ENCODE results near the gene ZNF41.

The ZNF41 gene

DNA sequence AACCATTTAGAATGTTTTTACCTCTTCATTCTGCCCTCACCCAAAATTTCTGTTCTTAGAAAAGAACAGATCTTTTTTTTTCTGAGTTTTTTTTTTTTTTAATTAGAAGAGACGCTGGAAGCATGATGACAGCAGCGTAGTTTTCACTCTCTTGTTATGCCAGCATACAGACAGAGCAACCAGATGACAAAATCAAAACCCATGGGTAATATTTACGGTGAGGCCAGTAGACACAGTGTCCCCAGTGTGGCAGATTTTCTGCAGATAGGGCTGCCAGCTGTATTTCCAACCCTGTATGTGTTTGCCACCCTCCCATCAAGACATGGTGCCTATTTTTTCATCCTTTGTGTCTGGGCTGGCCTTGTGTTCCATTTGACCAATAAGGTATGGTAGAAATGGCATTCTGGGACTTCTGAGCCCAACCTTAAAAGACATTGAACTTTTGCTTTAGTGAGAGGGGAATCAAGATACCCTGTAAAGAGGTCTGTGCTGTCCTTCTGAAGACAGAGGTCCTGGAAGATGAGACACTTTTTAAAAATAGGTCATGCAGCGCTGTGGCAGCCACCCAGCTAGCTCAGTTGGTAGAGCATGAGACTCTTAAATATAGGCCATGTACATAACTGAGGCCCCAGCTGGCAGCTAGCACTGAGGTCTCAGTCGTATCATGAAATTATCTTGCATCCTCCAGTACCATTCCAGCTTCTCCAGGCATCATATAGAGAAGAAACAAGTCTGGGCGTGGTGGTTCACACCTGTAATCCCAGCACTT is 6.7 kb upstream of the ZNF41 start:
- H3K4me3 ChIP-seq (ENCODE audit: low read depth, low read length), result no peak overlapping the region
- TF ChIP-seq, protein P1, sequence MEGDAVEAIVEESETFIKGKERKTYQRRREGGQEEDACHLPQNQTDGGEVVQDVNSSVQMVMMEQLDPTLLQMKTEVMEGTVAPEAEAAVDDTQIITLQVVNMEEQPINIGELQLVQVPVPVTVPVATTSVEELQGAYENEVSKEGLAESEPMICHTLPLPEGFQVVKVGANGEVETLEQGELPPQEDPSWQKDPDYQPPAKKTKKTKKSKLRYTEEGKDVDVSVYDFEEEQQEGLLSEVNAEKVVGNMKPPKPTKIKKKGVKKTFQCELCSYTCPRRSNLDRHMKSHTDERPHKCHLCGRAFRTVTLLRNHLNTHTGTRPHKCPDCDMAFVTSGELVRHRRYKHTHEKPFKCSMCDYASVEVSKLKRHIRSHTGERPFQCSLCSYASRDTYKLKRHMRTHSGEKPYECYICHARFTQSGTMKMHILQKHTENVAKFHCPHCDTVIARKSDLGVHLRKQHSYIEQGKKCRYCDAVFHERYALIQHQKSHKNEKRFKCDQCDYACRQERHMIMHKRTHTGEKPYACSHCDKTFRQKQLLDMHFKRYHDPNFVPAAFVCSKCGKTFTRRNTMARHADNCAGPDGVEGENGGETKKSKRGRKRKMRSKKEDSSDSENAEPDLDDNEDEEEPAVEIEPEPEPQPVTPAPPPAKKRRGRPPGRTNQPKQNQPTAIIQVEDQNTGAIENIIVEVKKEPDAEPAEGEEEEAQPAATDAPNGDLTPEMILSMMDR (IDR thresholded peaks at IDR 0.05; ENCODE audit: low read depth, low read length), result no peak
- in situ Hi-C loops (cut with HindIII; ENCODE audit: low sequenced_read_pairs), result no loop called here
- DNase-seq (ENCODE audit: low read depth, low spot score), result no peak

DNA sequence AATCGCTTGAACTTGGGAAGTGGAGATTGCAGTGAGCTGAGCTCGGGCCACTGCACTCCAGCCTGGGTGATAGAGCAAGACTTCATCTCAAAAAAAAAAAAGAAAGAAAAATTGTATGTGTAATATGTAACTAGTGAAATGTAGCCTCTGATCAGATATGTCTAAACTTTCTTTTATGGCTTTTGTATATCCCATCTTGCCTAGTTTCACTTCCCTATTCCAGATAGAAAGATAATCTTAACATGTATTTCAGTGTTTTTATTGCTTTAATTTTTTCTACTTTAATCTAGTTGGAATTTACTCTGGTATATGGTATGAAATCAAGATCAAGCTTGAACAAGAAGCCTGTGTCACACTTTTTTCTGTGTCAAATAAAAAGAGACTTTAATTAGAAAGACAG is 1.9 kb upstream of the ZNF41 start:
- no peak for DNase-seq (ENCODE audit: low read depth, low spot score)
- no peak overlapping the region for H3K4me3 ChIP-seq (ENCODE audit: low read depth, low read length)
- in situ Hi-C loops (cut with HindIII; ENCODE audit: low sequenced_read_pairs), result no loop called here
- TF ChIP-seq, protein P1 (IDR thresholded peaks at IDR 0.05; ENCODE audit: low read depth, low read length), result no peak

DNA sequence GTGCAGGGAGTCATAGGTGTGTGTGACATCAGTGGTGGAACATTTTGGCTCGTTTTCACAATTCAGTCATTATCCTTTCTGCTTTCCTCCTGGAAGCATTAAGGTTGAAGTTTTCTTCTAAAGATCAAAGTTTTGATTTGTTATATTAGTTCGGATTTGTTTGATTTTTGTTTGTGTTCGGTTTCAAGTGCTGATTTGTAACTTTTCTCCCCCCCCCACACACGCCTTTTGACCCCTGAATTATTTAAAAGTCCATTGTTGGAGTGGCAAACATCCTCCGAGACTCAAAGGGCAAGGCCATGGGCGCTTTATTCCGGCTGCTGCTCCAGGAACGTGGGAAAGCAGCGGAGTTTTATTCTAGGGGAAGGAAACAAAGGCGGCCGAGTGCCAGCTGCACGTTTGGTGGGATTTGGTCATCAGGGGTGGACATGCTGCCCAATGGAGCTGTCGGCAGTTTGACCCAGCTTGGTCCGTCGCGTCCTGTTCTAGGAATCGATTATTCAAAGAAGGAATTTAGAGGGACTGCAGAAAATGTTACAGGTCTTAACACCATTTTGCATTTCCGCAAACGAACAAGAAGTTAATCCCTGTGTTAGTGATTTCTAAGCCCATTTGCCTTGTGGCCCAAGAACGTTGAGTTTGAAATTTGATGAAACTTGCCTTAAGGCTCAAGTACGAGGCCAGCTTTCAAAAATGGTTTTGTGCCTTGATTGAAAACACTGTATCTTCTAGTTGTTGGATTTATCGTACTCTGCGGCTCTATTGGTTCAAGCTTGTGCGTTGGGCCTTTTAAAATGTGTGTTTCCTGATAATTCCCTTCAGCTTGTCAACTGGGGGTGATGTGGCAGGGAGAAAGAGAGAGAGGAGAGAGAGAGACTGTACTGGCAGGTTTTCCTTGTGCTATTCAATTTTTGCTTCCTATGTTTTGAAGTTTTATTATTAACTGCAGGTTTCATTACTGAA is 565 bp upstream of the ZNF41 start:
- in situ Hi-C loops (cut with HindIII; ENCODE audit: low sequenced_read_pairs), result no loop called here
- peak; percentile 28 for DNase-seq (ENCODE audit: low read depth, low spot score)
- peak overlapping the region; percentile 62 for H3K4me3 ChIP-seq (ENCODE audit: low read depth, low read length)
- TF ChIP-seq, protein P1 (IDR thresholded peaks at IDR 0.05; ENCODE audit: low read depth, low read length), result no peak

DNA sequence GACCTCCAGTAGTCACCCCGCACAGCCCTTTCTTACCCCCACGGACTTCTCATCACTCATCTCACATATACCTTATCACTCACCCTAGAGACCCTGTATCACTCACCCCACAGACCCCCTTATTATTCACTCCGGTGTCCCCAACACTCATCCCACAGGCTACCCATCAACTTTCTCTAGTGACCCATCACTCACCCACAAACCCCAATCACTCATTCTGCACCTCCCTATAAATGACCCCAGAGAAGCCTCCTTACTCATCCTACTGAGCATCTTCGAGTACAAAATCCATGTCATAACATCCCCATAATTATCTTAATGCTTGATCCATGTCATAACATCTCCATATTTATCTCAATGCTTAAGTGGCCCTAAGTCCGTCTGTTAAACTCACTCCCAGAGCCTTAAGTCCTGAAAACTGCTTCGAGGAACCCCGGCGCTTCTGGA is 934 bp downstream of the ZNF41 start:
- no peak for DNase-seq (ENCODE audit: low read depth, low spot score)
- in situ Hi-C loops (cut with HindIII; ENCODE audit: low sequenced_read_pairs), result no loop called here
- TF ChIP-seq, protein P1 (IDR thresholded peaks at IDR 0.05; ENCODE audit: low read depth, low read length), result no peak
- H3K4me3 ChIP-seq (ENCODE audit: low read depth, low read length), result peak overlapping the region; percentile 62

DNA sequence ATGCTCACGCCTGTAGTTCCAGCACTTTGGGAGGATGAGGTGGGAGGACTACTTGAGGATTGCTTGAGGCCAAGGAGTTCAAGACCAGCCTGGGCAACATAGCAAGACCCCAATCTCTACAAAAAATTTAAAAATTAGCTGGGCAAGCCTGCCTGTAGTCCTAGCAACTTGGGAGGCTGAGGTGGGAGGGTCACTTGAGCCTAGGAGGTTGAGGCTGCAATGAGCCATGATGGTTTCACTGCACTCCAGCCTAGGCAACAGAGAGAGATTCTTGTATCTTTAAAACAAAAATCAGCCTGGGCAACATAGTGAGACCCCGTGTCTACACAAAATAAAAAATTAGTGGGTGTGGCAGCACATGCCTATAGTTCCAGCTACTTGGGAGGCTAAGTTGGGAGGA is 1.9 kb downstream of the ZNF41 start:
- no peak for DNase-seq (ENCODE audit: low read depth, low spot score)
- TF ChIP-seq, protein P1 (IDR thresholded peaks at IDR 0.05; ENCODE audit: low read depth, low read length), result no peak
- H3K4me3 ChIP-seq (ENCODE audit: low read depth, low read length), result no peak overlapping the region
- in situ Hi-C loops (cut with HindIII; ENCODE audit: low sequenced_read_pairs), result no loop called here

DNA sequence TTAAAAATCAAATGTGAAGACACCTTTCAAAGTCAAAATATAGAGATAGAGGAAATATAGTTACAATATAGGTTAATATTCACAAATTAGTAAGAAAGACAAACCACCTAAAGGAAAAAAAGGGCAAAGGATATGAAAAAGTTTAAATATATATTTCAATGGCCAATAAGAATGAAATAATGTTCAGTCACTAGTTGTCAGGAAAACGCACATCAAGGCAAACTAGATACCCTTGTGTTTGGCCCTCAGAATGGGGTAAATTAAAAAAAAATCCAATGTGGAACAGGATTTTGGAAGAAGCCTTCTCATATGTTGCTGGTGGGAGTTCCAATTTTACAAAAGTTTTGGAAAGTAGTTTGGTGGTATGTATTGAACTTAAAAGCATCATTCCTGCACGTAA is 2.4 kb downstream of the ZNF41 start:
- TF ChIP-seq, protein P1 (IDR thresholded peaks at IDR 0.05; ENCODE audit: low read depth, low read length), result no peak
- in situ Hi-C loops (cut with HindIII; ENCODE audit: low sequenced_read_pairs), result no loop called here
- DNase-seq (ENCODE audit: low read depth, low spot score), result no peak

More for the DNA sequence above, 2.4 kb downstream of the ZNF41 start:
- H3K4me3 ChIP-seq (ENCODE audit: low read depth, low read length), result no peak overlapping the region

Data from astrocyte of the spinal cord (primary cell).